ENCODE measurements around the gene ATP5ME.

ATP5ME gene

DNA sequence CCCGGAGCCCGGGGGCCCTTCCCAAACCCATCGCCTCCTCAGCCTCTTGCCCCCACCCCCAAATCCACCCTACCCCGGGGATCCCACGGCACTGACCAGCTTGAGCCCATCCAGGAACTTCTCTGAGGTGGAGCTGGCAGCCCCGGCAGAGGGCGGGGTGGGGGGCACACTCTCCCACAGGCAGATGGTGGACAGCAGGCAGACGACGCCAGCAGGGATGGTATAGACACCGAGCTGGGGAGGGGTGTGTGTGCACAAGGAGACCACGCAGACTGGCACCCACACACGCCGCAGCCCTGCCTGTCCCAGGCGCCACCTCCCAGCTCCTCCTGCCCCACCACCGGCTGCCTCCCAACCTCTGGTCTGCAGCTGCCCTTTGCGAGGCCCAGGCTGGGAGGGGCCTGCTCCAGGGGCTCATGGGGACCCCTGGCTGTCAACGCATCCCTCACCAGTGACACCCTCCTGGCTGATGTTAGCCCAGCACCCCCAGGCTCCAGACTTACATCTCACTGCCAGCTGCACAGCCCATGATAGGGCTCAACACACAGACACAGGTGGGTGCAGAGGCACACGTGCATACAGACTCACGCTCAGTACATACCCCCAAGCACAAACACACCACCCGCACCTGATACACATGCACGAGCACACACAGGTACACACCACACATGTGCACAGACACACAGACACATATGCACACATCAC is 10.7 kb upstream of the ATP5ME start:
- no peak for DNase-seq (ENCODE audit: low read depth, low spot score)

DNA sequence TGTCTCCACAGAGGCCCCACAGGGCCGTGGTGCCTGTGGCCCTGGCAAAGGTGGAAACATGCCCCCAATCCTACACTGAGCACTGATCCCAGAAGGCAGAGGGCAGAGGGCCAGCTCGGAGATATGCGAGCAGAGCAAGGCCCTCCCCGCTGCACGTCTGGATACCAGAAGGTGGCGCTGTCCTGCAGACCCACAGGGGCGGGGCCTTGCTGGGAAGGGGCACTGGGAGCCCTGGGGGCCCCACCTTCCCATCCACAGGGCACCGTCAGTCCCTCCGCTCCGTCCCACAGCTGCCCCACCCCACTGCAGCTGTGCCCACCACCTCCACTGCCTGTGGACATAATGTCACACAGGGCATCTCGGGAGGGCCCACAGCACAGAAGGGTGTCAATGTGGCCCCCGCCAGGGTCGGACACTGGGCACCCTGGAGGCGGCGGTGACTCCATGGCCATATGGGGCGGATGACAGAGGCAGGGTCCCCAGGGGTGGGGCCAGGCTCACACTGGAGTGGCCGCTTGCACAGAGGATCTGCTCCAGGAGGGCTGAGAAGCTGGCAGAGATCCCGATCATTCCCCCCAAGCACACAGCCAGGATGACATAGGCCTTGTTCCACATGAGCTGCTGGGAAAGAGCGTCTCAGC is 10.0 kb upstream of the ATP5ME start:
- no peak for DNase-seq (ENCODE audit: low read depth, low spot score)

DNA sequence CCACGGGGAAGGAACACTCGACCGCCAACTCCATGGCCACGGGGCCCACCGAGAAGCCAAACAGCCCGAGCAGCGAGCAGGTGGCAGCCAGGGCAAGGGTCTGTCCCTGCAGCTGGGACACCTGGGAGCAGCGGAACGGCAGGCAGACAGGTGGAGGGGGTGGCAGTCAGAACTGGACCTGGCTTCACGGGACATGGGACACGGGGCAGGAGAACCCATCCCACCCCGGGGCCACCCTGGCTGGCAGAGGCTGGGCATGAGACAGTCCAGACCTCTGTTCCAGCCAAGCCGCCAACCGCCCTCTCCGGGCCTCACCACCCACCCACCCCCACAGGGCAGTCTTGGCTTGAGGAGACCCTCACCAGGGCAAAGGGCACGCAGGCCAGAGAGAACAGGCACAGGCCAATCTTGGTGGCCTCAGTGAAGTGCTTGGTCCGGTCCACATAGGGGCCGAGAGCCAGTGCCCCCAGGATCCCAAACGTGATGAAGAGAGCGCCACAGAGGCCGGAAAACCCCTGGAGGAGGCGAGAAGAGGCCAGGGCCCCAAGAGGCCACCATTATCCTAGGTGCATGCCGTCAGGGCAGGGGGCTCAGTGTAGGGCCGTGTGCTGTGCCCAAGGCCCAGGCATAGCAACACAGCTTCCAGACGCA is 9.3 kb upstream of the ATP5ME start:
- no peak for DNase-seq (ENCODE audit: low read depth, low spot score)

DNA sequence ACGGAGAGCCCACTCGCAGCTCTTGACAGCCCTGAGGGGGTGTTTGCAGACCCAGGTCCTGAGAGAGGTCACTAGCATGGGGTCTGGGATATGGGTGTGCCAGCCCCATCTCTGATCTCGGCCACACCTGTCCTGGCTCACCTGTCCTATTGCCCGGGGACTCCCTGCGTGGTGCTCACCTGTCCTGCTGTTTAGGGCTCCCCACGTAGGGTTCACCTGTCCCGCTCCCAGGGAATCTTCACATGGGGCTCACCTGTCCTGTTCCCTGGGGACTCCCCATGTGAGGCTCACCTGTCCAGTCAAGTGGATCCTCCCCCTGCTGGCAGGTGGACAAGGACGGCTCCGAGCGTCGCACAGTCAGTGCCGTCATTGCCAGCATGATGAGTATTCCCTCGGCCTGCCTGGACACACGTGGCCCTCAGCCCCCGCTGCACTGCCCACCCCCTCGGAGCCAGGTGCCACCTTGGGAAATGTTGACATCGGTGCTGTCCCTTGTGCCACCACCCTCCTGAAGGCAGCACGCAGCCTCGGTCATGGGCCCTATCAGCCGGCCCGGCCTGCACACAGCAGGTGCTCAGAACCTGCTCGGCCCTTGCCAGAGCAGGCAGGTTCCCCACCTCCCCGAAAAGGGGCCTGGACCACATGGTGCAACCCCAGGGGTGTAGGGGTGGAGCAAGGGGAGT is 8.6 kb upstream of the ATP5ME start:
- DNase-seq (ENCODE audit: low read depth, low spot score), result no peak

DNA sequence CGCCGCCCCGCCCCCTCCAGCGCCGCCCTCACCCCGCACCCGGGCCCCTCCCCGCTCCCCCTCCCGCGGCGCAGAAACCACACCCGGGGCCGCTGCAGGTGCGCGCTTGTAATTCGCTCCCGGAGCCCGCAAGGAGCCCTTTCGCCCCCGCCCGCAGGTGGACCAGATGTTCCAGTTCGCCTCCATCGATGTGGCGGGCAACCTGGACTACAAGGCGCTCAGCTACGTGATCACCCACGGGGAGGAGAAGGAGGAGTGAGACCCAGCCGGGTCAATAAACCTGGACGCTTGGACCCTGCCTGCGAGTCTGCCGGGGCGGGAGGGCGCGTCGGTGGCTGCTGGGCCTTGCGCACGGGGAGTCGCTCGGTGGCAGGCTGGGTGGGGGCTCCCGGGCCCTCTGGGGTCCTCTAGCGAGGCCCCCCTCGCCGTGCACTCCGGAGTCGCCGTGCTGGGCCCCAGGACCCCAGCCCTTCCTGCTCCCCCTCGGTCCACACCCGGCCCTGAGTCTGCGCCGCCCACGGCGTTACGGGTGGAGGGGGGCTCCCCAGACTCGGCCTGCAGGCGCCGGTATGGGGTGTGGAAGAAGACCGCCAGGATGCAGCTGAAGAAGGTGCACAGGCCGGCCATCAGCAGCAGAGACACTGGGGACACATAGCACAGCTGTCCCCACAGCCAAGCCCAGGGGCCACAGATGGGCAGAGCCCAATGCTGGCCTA is 7.8 kb upstream of the ATP5ME start:
- no peak for DNase-seq (ENCODE audit: low read depth, low spot score)

DNA sequence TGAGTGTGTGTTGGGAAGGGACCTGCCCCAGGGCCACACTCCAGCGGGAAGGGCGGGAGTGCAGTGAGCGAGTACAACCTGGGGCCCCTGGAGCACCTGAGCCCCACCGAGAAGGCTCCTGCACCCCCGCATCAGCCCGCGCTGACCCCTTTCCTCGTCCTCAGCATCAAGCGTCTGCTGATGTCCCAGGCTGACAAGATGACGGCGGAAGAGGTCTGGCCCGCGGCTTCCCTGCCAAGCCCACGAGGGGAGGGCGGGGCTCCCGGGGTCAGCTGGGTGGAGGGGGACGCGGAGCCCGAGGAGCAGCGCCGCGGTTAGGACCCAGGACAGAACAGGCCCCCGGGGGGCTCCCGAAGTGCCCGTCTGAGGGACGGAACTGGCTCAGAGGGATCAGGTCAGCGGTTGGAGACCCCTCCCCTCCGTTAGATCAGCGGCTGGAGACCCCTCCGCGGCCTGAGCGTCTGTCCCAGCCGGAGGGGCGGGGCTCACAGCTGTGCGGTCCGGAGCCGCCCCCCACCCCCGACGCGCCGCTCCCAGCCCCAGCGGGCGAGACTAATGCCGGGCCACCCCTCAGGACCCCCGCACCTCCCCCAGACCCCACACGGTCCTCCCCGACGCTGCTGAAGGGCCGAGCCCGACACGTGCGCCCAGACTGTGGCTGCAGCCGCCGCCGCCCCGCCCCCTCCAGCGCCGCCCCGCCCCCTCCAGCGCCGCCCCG is 7.0 kb upstream of the ATP5ME start:
- no peak for DNase-seq (ENCODE audit: low read depth, low spot score)

DNA sequence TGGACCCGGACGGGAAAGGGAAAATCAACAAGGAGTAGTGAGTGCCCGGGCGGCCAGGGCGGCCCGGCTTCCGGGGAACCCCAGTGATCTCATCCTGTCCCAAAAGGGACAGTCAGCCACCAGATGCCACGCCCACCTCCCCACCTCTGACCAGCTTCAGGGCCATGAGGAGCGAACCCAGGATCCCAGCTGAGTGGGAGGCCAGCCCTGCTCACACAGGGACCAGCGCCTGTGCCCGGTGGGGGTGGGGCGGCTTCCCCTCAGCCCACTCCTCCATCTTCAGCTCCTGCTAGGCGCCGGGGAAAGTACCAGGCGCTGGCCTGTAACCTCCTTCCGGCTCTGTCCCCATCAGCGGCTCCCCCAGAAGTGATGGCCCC is 6.5 kb upstream of the ATP5ME start:
- DNase-seq (ENCODE audit: low read depth, low spot score), result no peak

DNA sequence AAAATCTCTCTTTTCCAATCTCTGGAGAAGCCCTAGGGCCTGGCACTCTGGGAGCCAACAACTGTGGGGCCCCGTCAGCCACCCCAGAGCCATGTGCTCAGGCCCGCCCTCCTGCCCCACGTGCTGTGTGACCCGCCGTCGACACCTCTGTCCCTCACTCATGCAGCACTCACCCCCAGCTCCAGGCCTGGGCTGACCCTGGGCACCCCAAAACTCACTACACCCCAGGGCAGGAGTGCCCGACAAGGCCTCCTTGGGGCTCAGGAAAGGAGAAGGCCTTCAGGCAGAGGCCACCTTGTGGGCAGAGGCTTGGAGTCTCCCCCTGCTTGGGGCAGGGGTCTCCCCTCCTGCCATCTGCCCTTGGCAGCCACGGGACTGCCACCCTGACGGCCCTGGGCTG is 6.0 kb upstream of the ATP5ME start:
- no peak for DNase-seq (ENCODE audit: low read depth, low spot score)

DNA sequence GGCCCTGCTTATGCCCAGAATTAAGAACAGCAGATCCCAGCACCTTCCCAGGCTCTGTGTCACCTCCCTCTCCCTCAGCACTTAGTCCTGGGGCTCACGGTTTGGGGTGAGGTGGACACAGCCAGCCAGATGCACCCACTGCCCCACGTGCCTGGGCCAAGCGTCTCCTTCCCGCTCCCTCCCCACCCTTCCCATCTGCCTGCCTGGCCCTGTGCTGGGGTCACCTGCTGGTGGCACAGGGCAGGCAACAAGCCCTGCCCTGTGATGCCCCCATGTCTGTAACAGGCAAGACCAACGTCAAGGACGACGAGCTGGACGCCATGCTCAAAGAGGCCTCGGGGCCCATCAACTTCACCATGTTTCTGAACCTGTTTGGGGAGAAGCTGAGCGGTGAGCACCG is 5.6 kb upstream of the ATP5ME start:
- no peak for DNase-seq (ENCODE audit: low read depth, low spot score)

DNA sequence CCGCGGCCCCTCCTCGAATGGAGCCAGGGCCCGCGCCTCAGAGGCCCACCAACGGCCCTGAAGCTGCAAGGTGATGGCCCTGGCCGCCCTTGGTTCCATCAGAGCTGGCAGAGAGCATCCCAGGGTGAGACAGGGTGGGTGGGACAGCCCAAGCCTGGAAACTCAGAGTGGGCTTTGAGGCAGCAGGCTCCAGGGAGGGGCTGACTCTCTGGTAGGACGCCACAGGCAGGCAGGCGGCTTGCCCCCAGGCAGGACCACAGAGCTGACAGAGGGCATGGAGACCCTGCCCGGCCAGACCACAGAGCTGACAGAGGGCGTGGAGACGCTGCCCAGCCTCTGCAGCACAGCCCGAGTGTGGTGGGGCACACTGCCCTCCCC is 5.0 kb upstream of the ATP5ME start:
- DNase-seq (ENCODE audit: low read depth, low spot score), result no peak

DNA sequence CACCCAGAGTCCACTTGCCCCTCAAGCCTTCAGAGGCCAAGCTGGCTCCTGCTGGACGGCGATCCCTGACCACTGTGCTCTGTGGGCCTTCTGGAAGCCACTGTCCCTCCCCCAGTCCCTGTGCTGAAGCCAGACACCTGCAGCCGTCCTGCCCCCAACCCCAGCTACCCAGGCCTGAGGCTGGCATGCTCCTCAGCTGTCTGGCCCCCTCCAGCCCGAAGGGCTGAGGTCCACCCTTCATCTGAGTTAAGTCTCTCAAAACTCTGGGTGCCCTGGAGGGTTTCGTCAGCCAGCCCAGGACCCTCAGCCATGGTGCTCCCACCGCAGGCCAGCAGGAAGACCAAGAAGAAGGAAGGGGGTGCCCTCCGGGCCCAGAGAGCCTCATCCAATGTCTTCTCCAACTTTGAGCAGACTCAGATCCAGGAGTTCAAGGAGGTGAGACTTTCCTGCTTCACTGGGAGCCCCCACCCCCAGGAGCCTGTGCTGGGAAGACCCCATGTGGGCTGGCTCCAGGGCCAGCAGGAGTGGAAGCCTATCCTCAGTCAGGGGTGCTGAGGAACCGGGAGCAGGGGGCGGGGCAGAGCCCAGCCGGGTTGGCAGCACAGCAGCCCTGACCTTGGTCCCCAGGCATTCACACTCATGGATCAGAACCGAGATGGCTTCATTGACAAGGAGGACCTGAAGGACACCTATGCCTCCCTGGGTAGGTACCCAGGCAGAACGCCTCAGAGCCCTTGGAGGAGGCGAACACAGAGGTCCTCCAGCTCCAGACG is 4.4 kb upstream of the ATP5ME start:
- DNase-seq (ENCODE audit: low read depth, low spot score), result no peak

DNA sequence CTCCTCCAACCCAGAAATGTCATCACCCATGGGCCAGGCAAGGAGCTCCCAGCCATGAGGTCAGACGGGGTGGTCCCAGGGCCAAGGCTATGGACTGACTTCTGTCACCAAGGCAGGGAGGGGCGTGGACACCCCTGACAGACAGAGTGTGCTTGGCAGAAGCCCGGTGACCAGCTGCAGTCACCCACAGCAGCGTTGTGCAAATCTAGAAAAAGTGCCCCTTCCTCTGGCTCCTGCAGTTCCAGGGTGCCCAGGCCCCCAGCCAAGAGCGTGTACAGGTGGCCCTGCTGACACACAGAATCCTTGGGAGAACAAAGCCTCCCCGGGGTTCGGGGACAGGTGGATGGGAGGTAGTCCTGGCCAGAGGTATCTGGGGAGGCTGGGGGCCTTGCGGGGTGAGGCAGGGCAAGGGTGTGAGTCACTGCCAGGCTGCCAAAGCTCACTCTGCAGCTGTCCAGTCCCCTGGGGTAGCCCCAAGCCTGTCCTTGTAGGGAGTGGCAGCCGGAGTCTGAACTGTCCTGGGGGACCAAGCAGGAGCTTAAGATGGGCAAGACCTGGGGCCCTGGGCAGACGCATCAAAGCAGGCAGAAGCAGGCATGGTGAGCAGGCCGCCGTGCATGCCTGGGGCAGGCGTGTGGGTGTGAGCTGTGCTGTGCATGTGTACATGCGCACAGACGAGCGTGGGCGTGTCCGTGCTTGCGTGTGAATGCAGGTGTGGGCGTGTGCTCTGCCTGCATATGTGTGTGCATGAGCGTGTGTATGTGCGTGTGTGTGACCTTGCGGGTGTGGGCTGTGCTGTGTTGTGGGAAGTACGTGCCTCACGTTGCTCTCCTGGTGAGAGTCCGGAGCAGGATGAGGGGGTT is 3.6 kb upstream of the ATP5ME start:
- no peak for DNase-seq (ENCODE audit: low read depth, low spot score)

DNA sequence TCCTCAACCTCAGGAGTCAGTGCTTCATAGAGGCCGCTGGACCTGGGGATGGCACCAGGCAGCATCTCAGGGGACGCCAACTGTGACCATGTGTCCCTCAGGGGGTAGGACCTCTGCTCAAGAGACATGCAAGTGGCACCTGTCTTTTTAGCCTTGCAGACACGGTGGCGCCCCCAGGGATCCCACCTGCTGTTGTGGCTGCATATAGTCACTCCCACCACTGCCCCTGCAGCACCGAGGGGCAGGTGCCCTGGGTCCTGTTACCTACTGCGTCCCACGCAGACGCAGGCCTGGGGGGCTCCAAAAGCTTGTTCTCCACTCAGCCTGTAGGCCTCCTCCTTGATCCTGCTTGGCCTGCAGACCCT is 2.8 kb upstream of the ATP5ME start:
- DNase-seq (ENCODE audit: low read depth, low spot score), result no peak

DNA sequence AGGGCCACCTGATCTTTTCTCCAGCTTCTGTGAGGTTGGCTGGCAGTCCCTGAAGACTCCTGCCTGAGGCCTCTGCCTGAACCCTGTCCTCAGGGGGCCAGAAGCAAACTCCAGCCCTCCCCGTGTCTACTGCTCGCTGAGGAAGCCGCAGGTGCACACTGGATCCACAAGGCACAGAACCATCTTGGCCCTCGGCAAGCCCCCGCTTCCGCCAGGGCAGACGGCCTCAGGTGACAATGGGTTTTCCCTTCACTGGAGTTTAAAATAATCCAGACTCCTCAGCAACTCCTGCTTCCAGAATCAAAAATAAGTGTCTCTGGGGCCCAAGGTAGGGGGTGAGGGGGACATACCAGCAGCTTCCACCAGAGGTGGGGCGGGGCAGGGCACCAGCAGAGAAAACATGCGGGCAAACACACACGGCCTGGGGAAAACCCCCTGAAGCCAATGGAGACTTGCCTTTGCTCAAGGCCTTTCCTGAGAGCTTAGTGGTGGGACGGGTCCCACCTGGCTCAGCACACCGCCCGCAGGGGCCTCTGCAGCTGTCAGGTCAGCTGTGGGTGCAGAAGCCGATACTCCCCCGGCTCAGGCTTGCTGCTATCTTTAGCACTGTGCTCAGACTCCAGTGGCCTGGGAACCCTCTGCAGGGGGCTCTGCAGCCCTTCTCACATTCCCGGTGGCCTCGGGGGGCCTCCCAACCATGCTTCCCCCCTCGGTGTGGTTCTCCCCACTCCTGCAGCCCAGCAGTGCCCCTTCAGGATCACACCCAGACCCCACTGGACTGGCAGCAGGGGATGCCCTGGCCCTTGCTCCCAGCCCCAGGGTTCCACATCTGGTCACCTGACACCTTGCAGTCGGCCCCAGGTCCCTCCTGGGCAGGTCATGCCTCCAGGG is 2.1 kb upstream of the ATP5ME start:
- DNase-seq (ENCODE audit: low read depth, low spot score), result no peak

DNA sequence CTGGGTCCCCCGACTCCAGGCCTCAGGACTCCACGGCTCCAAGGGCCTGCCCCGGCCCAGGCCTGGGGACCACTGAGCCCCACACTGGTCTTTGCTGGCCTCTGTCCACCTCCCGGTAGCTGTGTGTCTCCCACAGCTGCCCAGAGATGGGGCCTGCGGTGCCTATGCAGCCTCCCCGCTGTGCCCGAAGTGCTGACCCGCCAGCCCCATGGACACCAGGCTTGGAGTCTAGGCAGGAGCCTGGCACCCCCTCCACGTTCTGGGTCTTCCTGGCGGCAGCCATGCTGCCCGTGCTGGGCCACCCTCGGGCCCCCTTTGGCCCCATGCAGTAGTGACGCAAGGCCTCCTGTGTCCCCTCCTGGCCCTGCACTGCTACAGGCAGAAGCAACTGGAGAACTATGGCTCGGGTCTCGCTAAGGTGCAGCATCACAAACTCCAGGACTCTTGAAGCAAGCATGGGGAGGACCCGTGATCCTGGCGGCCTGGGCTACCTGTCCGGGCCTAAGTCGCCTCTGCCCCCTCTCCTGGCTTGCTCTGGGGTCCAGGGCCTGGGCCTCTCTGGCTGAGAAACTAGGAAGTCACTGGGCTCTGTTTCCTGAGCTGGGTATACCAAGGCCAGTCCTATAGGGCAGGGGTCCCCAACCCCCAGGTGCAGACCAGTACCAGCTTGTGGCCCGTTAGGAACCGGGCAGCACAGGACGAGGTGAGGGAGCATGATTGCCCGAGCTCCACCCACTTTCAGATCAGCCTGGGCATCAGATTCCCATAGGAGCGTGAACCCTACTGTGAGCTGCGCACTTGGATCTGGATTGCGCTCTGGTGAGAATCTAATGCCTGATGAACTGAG is 1.2 kb upstream of the ATP5ME start:
- no peak for DNase-seq (ENCODE audit: low read depth, low spot score)

DNA sequence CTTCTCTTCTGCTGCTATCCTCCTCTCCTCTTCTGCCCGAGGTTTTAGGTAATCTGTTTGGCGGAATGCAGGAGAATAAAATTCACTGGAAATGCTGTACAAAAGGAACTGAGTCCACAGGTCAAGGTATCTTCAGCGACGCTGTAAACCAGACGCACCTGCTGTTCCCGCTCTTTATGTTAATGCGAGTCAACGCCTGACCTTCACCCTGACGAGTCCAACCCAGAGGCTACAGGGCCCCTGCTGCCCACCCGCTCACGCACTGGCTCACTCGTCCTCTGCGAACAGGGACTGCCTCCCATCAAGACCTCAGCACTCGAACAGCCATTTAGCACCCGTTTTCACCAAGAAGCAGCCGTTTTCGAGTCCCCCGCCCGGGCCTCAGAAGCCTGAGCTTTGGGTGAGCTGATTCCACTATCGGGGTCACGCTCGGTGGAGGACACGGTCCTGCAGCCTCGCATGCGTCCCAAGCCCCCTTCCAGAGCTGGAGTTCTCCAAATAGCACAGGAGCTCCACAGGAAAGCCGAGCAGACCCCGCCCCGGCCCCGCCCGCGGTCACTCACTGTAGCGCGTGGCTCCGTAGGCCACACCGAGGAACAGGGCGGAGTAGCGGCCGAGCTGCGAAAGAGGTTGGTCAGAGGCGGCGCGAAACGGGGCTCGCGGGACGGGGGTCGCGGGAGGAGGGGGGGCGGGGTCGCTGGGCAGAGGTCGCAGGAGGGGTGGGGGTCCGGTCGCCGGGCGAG is 556 bp downstream of the ATP5ME start:
- DNase-seq (ENCODE audit: low read depth, low spot score), result no peak

DNA sequence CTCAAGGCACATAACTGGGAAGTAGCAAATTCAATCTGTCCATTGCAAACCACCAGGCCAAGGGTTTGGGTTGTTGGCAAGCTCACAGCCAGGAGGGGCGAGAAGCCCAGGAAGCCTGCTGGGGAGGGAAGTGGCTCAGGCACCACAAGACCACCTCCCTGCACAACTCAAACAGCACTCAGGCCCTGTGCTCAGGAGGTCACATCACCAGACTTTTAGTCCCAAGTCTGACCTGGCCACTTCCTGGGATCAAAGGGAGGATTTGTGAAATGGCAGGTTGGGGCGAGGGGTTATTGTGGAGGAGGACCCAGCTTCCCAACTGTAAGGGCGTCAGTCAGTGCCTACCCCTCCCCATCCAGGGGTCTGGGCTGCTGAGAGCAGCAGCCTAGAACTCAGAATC is 2.3 kb downstream of the ATP5ME start:
- DNase-seq (ENCODE audit: low read depth, low spot score), result no peak
